GM21619 (cell line): Measurements from ENCODE around the gene DNHD1.

Experiments used
- ATAC-seq: cut with Tn5 transposase; IDR thresholded peaks from one replicate; pipeline ENCODE4 v1.9.1; 2021; ENCODE audit not compliant: unreplicated experiment

Gene DNHD1

DNA sequence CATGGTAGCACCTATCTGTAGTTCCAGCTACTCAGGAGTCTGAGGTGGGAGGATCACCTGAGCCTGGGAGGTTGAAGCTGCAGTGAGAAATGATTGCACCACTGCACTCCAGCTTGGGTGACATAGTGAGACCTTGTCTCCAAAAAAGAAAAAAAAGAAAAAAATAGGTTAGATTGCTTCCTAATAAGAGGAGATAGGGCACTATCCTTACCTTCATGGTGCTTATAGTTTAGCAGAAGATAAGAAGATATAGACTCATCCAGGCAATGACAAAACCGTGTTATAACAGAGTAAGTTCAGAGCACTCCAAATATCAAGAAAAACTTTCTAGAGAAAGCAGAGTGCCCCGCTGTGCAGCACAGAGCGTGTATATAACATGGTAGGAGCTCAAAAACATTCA is 64.2 kb downstream of the DNHD1 start:
- ATAC-seq, result no peak

- no peak for ATAC-seq
These were observed 66.1 kb downstream of the DNHD1 start for GRCh38 chr11:6563121-6563619.

DNA sequence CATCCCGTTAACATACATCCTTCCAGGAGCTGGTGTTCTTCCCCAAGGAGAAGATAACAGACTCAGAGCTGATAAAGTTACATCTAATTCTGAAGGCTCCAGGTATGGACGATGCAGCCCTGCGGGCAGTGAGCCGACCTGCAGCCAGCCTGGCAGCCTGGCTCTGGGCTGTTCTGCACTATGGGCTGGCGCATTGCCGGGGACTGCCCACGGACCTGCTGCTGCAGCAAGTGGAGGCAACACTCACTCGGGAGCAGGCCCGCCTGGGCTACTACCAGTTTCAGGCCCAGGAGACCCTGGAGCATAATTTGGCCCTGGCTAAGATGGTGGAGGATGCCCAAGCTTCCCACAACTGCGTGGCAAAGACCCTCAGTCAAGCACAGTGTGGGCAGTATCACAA is 66.6 kb downstream of the DNHD1 start:
- ATAC-seq, result no peak

GRCh38 chr11:6565325-6565724 is 68.2 kb downstream of the DNHD1 start:
- ATAC-seq, result no peak

DNA sequence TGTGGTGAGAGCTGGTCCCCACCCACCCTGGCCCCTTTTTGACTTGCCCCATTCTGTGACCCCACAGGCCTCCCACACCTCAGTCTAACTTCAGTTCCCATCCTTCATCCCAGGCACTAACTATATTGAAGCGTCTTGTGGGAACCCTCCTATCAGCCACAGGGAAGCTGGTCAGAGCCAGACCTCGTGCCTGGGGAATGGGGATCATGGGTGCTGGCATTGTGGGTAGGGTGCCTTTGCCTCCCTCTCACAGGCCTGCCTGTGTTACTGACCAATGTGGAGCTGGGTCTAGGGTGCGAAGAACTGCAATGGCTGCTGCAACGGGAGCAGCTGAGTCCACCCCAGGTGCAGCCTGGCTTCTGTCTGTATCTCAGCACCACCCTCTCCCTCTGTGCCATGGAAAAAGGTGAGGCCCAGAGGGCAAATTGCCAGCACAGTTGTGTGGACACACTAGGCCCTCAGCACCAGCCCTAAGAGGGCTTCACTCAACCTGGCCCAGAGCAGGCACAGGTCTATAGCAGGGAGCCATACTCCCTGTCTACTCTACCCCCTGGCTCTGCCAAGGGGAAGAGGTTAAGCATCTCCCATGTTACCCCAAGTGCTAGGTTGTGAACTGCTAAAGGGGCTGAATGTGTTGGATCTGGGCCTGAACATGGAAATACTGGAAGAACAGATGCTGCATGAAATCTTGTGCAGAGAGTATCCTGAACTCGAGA is 69.1 kb downstream of the DNHD1 start:
- no peak for ATAC-seq

GRCh38 chr11:6566704-6567370 is 69.8 kb downstream of the DNHD1 start:
- no peak for ATAC-seq

DNA sequence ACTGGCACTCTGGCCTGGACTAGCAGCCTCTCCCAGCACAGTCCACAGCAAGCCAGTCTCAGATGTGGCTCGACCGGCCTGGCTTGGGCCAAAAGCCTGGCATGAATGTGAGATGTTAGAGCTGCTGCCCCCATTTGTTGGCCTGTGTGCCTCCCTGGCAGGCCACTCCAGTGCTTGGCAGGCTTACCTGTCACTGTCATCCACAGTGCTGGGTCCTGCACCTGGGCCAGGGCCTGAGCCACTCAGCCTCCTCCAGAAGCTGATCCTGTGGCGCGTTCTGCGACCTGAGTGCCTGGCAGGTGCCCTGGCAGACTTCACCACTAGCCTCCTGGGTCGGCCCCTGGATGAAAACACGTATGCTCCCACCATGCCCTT is 70.3 kb downstream of the DNHD1 start:
- no peak for ATAC-seq

DNA sequence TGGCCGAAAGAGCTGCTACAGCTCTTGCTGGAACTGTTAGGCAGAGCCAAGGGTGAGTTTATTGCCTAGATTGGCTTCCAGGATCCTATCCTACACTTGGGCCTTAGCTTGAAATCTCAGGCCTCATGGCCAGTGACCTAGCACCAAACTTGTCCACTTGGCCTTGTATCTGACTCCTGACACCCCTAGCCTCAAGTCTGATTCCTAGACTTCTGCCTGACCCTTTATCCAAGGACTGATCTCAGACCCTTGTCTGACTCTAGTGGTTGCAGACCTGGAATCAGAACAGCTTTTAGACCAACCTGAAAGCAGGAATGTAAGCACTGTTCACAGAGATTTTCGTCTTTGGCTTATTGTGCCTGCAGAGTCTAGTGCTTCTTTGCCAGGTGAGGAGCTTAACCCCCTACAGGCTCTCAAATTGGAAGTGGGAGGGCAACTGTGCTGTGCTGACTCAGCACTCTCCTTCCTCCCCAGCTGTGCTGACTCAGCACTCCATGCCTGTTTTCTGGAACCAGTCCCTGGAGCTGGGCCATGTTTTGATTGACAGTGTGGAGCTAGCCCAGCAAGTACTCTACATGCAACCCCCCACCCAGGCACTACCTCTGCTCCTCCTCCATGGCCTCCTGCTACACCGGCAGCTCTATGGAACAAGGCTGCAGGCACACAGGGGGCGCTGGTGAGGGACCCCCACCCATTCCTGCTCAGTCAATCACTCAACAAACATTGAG is 71.3 kb downstream of the DNHD1 start:
- no peak for ATAC-seq

DNA sequence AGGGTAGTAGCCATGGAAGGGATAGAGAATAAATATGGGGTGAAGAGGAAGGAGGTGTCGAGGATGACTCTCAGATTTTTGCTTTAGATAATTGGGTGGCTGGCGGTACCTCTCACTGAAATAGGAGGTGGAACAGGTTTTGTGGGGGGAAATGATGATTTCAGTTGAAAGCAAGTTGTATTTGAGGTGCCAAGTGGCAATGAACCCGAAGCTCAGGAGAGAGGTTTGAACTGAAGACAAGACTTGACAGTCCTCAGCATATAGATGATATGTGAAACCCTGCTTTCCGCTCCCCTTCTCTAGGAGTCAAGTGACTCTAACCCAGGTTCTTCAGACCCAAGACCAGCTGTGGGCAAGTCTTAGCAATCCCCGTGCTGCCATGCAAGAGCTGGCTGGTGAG is 72.6 kb downstream of the DNHD1 start:
- ATAC-seq, result no peak

GRCh38 chr11:6570691-6571427 is 73.8 kb downstream of the DNHD1 start:
- ATAC-seq, result no peak

GRCh38 chr11:6571434-6572008 is 74.4 kb downstream of the DNHD1 start:
- ATAC-seq, result no peak

- no peak for ATAC-seq
These were observed 75.1 kb downstream of the DNHD1 start for GRCh38 chr11:6572215-6572614.

GRCh38 chr11:6574816-6575715 is 78.0 kb downstream of the DNHD1 start:
- no peak for ATAC-seq

DNA sequence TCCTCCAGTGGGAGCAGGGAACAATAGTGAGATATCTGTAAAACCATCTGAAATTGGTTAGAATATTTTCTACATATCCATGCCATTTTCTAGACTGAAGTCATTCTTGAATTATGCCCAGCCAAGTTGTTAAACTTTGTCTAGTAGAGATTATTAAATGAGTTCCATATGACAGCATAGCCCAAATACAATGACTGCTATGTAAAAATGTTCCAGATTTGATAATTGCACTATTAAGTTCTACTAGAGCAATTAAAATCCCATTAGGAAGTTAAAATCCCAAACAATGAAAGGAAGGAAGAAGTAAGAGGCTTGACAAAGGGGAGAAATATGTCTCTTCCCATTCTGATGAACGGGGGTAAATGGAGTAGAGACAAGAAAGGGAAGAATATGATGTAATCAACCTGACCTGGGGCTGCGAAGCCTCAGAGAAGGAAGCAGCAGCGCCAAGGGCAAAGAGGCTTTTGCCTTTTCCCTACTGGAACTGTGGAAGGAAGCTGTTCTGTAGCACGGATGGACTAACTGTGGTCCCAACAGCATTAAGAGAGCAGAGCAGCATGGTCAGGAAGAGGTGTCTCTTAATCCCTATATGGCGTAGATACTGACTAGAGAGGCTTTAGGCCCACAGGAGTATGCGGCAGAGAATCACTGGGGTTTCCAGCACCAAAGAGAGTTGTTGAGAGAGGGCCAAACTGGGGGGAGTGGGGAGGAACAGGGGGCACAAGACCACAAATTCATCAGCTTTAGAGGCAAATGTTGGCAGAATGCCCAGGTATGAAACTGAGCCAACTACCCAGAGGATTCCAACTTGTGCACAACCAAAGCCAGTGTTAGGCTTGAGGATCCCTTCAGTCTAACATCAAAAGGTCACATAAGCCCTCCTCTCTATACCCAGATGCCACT is 79.6 kb downstream of the DNHD1 start:
- ATAC-seq, result no peak

GRCh38 chr11:6578134-6578533 is 81.1 kb downstream of the DNHD1 start:
- no peak for ATAC-seq

GRCh38 chr11:6579681-6580080 is 82.6 kb downstream of the DNHD1 start:
- ATAC-seq, result no peak

- ATAC-seq, result no peak
These were observed 86.5 kb downstream of the DNHD1 start for GRCh38 chr11:6583584-6583983.

DNA sequence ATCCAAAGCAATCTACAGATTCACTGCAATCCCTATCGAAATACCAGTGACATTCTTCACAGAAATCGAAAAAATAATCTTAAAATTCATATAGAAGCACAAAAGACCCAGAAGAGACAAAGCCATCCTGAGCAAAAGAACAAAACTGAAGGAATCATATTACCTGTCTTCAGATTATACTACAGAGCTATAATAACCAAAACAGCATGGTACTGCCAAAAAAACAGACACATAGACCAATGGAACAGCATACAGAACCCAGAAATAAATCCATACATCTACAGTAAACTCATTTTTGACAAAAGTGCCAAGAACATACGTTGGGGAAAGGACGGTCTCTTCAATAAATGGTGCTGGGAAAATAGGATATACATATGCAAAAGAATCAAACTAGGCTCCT is 87.4 kb downstream of the DNHD1 start:
- ATAC-seq, result no peak
